ENCODE data around the gene P3H3. TPM values are rescaled to one million over a fixed set of nuclear protein-coding genes. Genes with fewer than 3 reads are reported as not detected.

Gene P3H3
- total RNA-seq, 1 experiment from 2014 or later: 56.4 TPM

- no peak for DNase-seq (ENCODE audit: low spot score)
- in situ Hi-C loops (cut with HindIII; ENCODE audit: low sequenced_read_pairs): no loop called here
These were observed 31.6 kb upstream of the P3H3 start for GRCh38 chr12:6796576-6796975.

DNA sequence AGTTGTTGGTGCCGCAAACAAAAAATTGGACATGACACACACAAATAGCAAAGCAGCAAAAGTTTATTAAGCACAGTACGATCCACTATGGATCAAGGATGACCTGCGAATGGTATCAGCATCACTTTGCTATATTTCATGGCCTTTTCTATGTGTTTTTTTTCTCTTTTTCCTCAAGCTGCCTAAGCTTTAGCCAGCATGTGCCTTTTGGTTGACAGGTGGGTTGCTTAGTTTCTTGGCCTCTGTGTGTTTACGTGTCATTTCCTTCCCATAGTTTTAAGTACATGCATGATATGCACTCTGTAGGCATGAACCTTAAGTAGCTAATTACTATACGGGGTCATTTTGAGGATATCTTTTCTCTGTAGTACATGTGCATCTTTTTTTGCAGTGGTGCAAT, 29.1 kb upstream of the P3H3 start:
- no peak for DNase-seq (ENCODE audit: low spot score)
- in situ Hi-C loops (cut with HindIII; ENCODE audit: low sequenced_read_pairs): no loop called here

GRCh38 chr12:6807170-6807569, 21.0 kb upstream of the P3H3 start:
- no peak for DNase-seq (ENCODE audit: low spot score)
- in situ Hi-C loops (cut with HindIII; ENCODE audit: low sequenced_read_pairs): no loop called here

DNA sequence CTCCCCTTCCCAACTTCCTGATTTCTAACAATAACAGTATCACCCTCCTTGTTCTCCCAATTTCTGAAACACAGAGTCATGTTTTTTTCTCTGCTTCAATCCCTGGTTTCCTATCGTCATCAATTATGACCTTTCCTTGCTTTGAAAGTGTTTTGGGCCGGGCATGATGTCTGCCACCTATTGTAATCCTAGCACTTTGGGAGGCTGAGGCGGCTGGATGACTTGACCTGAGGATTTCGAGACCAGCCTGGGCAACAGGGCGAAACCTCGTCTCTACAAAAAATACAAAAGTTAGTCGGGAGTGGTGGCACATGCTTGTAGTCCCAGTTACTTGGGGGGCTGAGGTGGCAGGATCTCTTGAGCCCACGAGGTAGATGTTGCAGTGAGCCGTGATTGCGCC, 19.2 kb upstream of the P3H3 start:
- no peak for DNase-seq (ENCODE audit: low spot score)
- in situ Hi-C loops (cut with HindIII; ENCODE audit: low sequenced_read_pairs): no loop called here

DNA sequence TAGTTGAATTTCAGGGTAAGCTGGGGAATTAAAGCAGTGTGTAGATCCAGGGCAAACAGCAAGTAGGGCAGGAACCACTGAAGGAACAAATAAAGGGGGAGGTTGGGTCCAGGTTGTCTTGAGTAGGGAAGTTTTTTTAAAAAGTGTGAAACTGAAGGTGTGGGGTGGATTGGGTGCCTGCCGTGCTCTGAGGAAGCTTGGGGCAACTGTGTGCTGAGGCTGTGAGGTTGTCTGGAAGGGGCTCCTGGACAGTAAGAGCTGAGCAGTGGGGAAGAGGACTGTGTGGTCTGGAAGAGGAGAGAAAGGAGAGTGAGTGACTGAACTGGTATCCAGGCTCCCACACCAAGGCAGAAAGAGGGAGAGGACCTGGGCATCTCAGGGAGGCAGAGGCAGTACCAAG, 17.4 kb upstream of the P3H3 start:
- in situ Hi-C loops (cut with HindIII; ENCODE audit: low sequenced_read_pairs): no loop called here
- DNase-seq (ENCODE audit: low spot score): no peak

- in situ Hi-C loops (cut with HindIII; ENCODE audit: low sequenced_read_pairs): no loop called here
- DNase-seq (ENCODE audit: low spot score): no peak
These were observed 14.8 kb upstream of the P3H3 start for GRCh38 chr12:6813363-6813762.

GRCh38 chr12:6816598-6816997, 11.6 kb upstream of the P3H3 start:
- in situ Hi-C loops (cut with HindIII; ENCODE audit: low sequenced_read_pairs): no loop called here

DNA sequence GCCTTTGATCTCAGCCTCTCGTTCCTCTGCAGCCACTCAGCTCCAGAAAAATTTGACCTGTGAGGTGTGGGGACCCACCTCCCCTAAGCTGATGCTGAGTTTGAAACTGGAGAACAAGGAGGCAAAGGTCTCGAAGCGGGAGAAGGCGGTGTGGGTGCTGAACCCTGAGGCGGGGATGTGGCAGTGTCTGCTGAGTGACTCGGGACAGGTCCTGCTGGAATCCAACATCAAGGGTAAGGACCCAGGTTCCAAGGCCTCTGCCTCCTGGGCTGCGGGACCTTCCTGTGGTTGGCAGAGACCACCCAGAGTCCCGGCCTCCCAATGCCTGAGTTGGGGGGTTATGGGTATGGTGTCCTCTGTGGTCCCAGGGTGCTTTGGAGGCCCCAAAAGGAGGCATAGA, 11.1 kb upstream of the P3H3 start:
- in situ Hi-C loops (cut with HindIII; ENCODE audit: low sequenced_read_pairs): no loop called here
- no peak for DNase-seq (ENCODE audit: low spot score)

More at GRCh38 chr12:6816598-6816997, 11.6 kb upstream of the P3H3 start:
- DNase-seq (ENCODE audit: low spot score): no peak

DNA sequence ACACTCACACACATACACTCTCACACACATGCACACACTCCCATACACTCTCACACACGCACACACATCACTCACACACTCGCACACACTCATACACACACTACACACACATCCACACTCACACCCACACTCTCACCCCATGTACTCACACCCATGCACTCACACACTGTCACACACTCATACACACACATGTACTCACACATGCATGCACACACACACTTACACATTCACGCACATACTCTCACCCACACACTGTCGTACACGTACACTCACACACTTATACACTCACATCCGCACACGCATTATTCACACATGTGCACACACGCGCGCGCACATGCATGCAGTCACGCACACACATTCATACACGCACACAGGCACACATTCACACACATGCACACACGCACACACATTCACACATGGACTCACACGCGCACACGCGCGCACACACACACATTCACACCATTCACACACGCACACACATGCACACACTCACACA, 10.5 kb upstream of the P3H3 start:
- in situ Hi-C loops (cut with HindIII; ENCODE audit: low sequenced_read_pairs): no loop called here
- DNase-seq (ENCODE audit: low spot score): no peak

DNA sequence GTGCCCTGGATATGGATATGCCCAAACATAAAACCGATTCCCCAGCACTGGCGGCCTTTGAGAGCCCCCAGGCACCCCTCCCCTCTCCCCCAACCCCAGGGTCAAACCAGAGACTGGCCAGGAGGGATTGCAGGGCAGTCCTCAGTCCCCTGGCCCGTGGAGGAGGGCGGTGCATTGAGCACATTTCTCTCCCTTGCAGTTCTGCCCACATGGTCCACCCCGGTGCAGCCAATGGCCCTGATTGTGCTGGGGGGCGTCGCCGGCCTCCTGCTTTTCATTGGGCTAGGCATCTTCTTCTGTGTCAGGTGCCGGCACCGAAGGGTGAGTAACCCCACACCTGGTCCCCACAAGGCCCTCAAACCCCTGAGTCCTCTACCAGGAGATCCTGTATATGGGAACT, 10.0 kb upstream of the P3H3 start:
- in situ Hi-C loops (cut with HindIII; ENCODE audit: low sequenced_read_pairs): no loop called here
- no peak for DNase-seq (ENCODE audit: low spot score)

GRCh38 chr12:6818645-6819044, 9.6 kb upstream of the P3H3 start:
- in situ Hi-C loops (cut with HindIII; ENCODE audit: low sequenced_read_pairs): no loop called here
- DNase-seq (ENCODE audit: low spot score): no peak

DNA sequence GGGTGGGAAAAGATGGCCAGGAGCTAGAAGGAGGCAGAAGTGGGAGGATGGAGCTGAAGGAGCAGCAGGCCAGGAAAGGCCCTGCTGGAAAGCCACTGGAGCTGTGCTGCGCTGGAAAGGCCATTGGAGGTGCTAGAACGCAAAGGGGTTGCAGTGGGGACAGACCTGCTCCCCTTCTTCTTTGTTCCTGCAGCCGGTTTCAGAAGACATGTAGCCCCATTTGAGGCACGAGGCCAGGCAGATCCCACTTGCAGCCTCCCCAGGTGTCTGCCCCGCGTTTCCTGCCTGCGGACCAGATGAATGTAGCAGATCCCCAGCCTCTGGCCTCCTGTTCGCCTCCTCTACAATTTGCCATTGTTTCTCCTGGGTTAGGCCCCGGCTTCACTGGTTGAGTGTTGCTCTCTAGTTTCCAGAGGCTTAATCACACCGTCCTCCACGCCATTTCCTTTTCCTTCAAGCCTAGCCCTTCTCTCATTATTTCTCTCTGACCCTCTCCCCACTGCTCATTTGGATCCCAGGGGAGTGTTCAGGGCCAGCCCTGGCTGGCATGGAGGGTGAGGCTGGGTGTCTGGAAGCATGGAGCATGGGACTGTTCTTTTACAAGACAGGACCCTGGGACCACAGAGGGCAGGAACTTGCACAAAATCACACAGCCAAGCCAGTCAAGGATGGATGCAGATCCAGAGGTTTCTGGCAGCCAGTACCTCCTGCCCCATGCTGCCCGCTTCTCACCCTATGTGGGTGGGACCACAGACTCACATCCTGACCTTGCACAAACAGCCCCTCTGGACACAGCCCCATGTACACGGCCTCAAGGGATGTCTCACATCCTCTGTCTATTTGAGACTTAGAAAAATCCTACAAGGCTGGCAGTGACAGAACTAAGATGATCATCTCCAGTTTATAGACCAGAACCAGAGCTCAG, 8.8 kb upstream of the P3H3 start:
- DNase-seq (ENCODE audit: low spot score): no peak
- in situ Hi-C loops (cut with HindIII; ENCODE audit: low sequenced_read_pairs): no loop called here

- DNase-seq (ENCODE audit: low spot score): peak; percentile 70
- in situ Hi-C loops (cut with HindIII; ENCODE audit: low sequenced_read_pairs): no loop called here
These were observed 8.0 kb upstream of the P3H3 start for GRCh38 chr12:6820166-6820565.

DNA sequence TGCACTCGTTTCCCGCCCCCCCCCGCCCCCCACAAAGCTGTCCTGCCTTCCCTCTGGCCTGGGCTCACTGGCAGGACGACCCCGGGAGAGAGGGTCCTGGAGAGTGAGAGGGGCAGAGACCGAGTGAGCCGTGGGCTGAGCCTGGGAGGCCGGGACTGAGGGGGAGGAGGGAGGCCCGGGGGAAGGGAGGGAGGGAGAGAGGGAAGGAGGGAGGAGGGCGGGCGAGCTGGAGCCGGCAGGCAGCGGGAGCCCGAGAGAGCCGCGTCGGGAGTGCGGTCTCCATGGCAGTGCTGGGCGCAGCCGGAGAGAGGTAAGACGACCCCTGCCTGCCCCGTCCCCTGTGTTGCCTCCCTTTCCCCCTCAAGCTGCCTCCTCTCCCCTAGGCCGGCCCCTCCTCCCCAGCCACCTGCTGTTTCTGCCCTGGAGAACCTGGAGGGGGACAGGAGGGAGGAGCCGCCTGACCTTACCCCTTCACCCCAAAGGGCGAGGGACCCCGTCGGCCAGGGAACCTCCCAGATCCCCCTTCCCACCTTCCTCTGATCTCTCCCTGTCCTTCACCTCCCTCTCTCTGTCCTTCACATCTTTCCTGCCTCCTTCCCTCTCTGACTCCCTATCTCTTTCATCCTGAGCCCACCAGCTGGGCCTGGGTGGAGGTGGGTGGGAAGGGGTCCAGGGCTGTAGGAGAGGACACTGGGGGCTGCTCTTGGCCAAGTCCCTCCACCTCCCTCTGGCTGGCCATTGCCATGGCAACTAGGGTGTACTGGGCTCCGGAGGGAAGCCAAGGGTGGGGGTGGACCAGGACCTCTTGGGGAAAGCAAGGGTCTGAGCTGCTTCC, 6.4 kb upstream of the P3H3 start, which contains the start of gene GPR162:
Gene GPR162, plus strand, starts transcription at position 231 of the 835 bp plus-strand sequence. CDS start 2,078 bp downstream, outside the sequence.
- in situ Hi-C loops (cut with HindIII; ENCODE audit: low sequenced_read_pairs): no loop called here
- peak; percentile 84 for DNase-seq (ENCODE audit: low spot score)

DNA sequence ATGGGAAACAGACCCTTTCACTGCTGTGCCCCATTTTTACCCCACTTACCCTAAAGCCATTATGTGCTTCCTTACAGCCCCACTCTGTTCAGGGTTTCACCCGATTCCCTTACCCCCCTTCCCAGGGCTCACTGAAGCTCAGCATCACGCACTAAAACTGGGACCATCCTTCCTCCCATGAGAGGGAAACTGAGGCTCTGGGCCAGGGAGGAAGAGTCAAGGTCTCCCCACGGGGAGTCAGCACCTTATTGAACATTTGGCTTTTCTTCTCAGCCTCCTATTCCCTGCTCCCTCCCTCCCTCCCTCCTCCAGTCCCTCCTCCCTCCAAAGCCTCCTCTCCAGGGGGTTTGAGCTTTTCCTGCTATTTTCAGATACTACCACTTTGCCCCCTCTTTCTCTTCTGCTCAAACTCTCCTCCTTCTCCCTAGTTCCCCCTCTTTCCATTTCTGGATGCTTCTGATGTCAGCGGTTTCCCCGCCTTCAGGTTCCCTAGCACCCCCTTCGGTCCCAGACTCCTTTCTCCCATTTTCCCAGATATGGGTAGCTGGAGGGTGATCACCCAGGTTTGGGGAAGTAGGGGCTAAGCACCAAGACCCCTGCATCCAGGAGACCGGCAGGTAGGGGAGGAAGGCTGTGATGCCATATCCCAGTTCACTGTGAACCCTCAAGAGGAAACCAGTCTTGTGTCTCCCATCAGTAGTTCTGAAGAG, 5.6 kb upstream of the P3H3 start:
- DNase-seq (ENCODE audit: low spot score): no peak
- in situ Hi-C loops (cut with HindIII; ENCODE audit: low sequenced_read_pairs): no loop called here

DNA sequence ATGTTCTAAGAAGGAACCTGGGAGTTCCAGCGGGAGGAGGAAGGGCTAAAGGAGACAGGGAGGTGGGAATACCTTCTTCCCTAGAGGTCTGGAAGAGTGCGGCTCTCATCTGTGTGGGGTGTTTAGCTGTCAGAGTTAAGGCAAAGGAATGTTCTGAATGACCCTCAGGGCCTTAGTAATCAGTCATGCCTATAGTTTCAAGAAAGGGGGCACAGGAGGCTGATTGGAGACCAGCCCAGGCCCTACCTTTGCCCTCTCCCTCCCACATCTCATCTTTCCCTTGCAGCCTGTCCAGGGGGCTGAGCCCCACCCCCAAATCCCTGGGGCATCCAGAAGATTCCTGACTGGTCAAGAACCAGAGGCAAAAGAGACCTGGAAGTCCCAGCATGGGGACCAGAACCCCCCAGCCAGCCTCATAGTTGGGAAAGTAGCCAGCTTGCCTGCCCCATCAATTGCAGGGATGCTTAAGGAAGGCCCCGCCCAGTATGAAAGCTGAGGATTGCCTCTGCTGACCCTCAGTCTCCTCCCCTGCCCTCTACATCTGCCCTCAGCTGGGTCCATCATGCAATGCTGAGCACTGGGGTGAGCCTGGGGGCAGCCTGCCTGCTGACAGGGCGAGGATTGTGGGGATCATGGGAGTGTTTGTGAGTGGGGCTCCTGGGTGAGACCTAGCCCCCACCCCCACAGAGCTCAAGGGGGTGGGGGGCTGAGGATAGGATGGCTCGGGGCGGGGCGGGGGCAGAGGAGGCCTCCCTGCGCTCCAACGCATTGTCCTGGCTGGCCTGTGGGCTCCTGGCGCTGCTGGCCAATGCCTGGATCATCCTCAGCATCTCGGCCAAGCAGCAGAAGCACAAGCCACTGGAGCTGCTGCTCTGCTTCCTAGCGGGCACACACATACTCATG, 4.8 kb upstream of the P3H3 start:
- in situ Hi-C loops (cut with HindIII; ENCODE audit: low sequenced_read_pairs): no loop called here
- no peak for DNase-seq (ENCODE audit: low spot score)

DNA sequence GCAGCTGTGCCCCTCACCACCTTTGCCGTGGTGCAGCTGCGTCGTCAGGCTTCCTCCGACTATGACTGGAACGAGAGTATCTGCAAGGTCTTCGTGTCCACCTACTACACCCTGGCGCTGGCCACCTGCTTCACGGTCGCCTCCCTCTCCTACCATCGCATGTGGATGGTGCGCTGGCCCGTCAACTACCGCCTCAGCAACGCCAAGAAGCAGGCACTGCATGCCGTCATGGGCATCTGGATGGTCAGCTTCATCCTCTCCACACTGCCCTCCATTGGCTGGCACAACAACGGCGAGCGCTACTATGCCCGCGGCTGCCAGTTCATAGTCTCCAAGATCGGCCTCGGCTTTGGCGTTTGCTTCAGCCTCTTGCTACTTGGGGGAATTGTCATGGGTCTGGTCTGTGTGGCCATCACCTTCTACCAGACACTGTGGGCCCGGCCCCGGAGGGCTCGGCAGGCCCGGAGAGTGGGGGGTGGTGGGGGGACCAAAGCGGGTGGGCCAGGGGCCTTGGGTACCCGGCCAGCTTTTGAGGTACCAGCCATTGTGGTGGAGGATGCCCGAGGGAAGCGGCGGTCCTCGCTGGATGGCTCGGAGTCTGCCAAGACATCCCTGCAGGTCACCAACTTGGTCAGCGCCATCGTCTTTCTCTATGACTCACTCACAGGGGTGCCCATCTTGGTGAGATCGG, 4.0 kb upstream of the P3H3 start:
- in situ Hi-C loops (cut with HindIII; ENCODE audit: low sequenced_read_pairs): no loop called here
- DNase-seq (ENCODE audit: low spot score): peak; percentile 73

- peak; percentile 60 for DNase-seq (ENCODE audit: low spot score)
- in situ Hi-C loops (cut with HindIII; ENCODE audit: low sequenced_read_pairs): no loop called here
These were observed 3.3 kb upstream of the P3H3 start for GRCh38 chr12:6824901-6825381.
